ENCODE results near the gene HDGF. TPM values are rescaled to one million over a fixed set of nuclear protein-coding genes. Genes with fewer than 3 reads are reported as not detected.

The HDGF gene
- total RNA-seq, 1 donor, result 177 TPM

DNA sequence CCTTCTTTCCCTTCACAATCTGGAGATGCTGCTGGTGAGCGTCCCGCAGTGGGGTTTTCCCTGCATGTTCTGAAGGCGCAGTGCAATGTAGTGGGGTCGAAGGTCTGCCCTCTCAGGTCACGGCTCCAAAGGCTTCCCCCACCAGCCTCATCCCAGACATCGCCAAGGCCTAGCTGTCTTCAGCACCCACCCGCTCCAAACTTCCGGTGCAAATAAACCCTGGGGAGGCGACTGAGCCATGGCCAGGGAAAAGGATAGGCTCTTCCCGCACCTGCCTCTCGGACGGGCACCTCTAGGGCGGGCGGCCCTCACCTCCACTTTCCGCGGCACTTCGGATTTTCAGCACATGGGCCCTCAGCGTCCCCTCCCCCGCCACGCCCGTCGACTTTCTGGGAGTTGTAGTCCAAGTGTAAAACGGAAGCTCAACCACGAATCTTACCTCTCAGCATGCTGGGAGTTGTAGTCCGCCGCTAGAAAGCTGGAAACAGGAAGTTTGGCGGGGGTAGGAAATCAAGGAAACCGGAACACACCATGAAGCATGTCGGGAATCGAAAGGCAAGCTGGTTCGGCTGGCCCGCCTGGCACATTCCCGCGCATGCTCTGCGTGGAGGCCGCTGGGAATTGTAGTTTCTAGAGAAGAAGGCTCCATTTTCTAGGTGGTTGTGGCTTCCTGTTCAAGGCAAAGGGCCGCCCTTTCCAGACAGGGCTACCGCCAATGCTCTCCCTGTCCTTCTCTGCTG lies 10.6 kb downstream of the HDGF start, which contains the start of gene MRPL24:
Gene MRPL24 (minus strand): TSS at position 348 of the 740 bp plus-strand sequence. CDS start 2,384 bp downstream, outside the sequence.
- no peaks in the 10 kb centered on the region for H4K20me1 ChIP-seq (ENCODE audit: insufficient read depth, low read length)
- peak within 1 kb of the TSS; percentile 83 for H3K4me3 ChIP-seq (ENCODE audit: insufficient read depth, low read length)
- TF ChIP-seq, protein P1, sequence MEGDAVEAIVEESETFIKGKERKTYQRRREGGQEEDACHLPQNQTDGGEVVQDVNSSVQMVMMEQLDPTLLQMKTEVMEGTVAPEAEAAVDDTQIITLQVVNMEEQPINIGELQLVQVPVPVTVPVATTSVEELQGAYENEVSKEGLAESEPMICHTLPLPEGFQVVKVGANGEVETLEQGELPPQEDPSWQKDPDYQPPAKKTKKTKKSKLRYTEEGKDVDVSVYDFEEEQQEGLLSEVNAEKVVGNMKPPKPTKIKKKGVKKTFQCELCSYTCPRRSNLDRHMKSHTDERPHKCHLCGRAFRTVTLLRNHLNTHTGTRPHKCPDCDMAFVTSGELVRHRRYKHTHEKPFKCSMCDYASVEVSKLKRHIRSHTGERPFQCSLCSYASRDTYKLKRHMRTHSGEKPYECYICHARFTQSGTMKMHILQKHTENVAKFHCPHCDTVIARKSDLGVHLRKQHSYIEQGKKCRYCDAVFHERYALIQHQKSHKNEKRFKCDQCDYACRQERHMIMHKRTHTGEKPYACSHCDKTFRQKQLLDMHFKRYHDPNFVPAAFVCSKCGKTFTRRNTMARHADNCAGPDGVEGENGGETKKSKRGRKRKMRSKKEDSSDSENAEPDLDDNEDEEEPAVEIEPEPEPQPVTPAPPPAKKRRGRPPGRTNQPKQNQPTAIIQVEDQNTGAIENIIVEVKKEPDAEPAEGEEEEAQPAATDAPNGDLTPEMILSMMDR (IDR thresholded peaks at IDR 0.05; ENCODE audit: extremely low read depth, low read depth, low read length), result no peak
- H3K79me2 ChIP-seq (ENCODE audit: insufficient read depth, low read length), result peaks cover 49% of the 10 kb centered on the region
- DNase-seq (ENCODE audit: insufficient read length, low spot score, missing footprints), result peak; percentile 99
- H2AFZ ChIP-seq (ENCODE audit: low read length), result peak within 1 kb of the TSS; percentile 85
- peaks cover 62% of the 10 kb centered on the region for H3K36me3 ChIP-seq (ENCODE audit: insufficient read depth, low read length)
- no peaks in the 10 kb centered on the region for H3K27me3 ChIP-seq (ENCODE audit: insufficient read depth, low read length)
- peaks cover 16% of the 10 kb centered on the region for H3K4me1 ChIP-seq (ENCODE audit: insufficient read depth, low read length)
- peak within 1 kb of the TSS; percentile 97 for H3K4me2 ChIP-seq (ENCODE audit: insufficient read depth, low read length)
- H3K27ac ChIP-seq (ENCODE audit: low read depth, low read length), result peak within 1 kb of the TSS; percentile 69
- no peaks in the 10 kb centered on the region for H3K9me3 ChIP-seq (ENCODE audit: low read depth, low read length)

DNA sequence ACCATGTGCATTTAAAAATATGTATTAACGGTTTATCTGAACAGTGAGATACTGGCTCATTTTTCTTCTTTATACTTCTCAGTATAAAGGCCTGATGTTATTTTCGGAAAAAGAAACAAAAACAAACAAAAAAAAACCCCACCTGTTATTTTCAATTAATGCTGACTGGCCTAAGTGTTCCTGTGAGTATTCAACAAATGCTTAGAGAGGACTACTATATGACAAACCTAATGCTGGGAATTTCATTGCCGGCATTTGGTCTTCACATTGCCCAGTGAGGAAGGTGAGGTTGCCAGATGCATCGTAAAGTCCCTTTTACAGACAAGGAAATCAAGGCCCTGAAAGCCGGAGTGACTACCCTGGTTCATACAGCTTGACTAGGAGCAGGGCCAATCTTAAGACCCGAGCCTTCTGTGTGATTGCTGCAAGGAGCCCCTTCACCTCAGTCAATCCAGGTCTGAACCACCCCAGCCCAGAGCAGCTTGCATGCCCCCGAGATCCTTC lies 11.2 kb downstream of the HDGF start:
- Histone ChIP-seq H3K27ac (ENCODE audit: low read depth, low read length) (peak overlapping the region; percentile 44), H3K27me3 (ENCODE audit: insufficient read depth, low read length) (no peaks in the 10 kb centered on the region), H3K79me2 (ENCODE audit: insufficient read depth, low read length) (peaks cover 42% of the 10 kb centered on the region), H3K9me3 (ENCODE audit: low read depth, low read length) (no peaks in the 10 kb centered on the region), H2AFZ (ENCODE audit: low read length) (peak overlapping the region; percentile 85), H4K20me1 (ENCODE audit: insufficient read depth, low read length) (no peaks in the 10 kb centered on the region), H3K4me2 (ENCODE audit: insufficient read depth, low read length) (peak overlapping the region; percentile 97), H3K36me3 (ENCODE audit: insufficient read depth, low read length) (peaks cover 61% of the 10 kb centered on the region), H3K4me1 (ENCODE audit: insufficient read depth, low read length) (peaks cover 12% of the 10 kb centered on the region), H3K4me3 (ENCODE audit: insufficient read depth, low read length) (peak overlapping the region; percentile 83)
- DNase-seq (ENCODE audit: insufficient read length, low spot score, missing footprints), result no peak
- TF ChIP-seq, protein P1 (IDR thresholded peaks at IDR 0.05; ENCODE audit: extremely low read depth, low read depth, low read length), result no peak

- Histone ChIP-seq H4K20me1 (ENCODE audit: insufficient read depth, low read length) (no peaks in the 10 kb centered on the region), H3K79me2 (ENCODE audit: insufficient read depth, low read length) (peaks cover 30% of the 10 kb centered on the region), H2AFZ (ENCODE audit: low read length) (no peak overlapping the region), H3K36me3 (ENCODE audit: insufficient read depth, low read length) (peaks cover 54% of the 10 kb centered on the region), H3K27me3 (ENCODE audit: insufficient read depth, low read length) (no peaks in the 10 kb centered on the region), H3K4me3 (ENCODE audit: insufficient read depth, low read length) (no peak overlapping the region), H3K4me2 (ENCODE audit: insufficient read depth, low read length) (no peak overlapping the region), H3K9me3 (ENCODE audit: low read depth, low read length) (no peaks in the 10 kb centered on the region), H3K27ac (ENCODE audit: low read depth, low read length) (no peak overlapping the region), H3K4me1 (ENCODE audit: insufficient read depth, low read length) (peaks cover 12% of the 10 kb centered on the region)
- TF ChIP-seq, protein P1 (IDR thresholded peaks at IDR 0.05; ENCODE audit: extremely low read depth, low read depth, low read length), result no peak
- no peak for DNase-seq (ENCODE audit: insufficient read length, low spot score, missing footprints)
Measured at GRCh38 chr1:156738916-156739315, 12.6 kb downstream of the HDGF start.

DNA sequence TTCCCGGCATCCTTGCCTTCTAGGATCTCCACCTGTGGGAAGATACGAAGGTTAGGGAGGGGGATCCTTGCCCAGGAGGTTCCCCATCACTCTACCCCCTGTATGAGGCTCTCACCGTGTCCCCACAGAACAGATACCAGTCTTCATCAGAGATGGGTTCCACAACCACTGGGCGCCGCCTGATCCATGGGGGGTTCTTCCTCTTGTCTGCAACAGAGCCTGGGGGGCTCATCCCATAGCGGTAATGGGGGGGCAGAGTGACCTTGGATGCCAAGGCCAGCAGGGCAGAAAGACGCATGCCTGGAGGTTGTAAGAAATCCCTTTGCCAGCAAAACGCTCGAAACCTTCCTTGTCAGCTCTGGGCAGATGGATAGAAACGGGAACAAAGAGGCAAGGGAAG lies 13.1 kb downstream of the HDGF start:
- Histone ChIP-seq H3K9me3 (ENCODE audit: low read depth, low read length) (no peaks in the 10 kb centered on the region), H4K20me1 (ENCODE audit: insufficient read depth, low read length) (no peaks in the 10 kb centered on the region), H3K4me3 (ENCODE audit: insufficient read depth, low read length) (no peak overlapping the region), H3K4me1 (ENCODE audit: insufficient read depth, low read length) (peaks cover 12% of the 10 kb centered on the region), H3K27me3 (ENCODE audit: insufficient read depth, low read length) (no peaks in the 10 kb centered on the region), H3K79me2 (ENCODE audit: insufficient read depth, low read length) (peaks cover 27% of the 10 kb centered on the region), H2AFZ (ENCODE audit: low read length) (no peak overlapping the region), H3K27ac (ENCODE audit: low read depth, low read length) (no peak overlapping the region), H3K4me2 (ENCODE audit: insufficient read depth, low read length) (no peak overlapping the region), H3K36me3 (ENCODE audit: insufficient read depth, low read length) (peaks cover 53% of the 10 kb centered on the region)
- no peak for DNase-seq (ENCODE audit: insufficient read length, low spot score, missing footprints)
- TF ChIP-seq, protein P1 (IDR thresholded peaks at IDR 0.05; ENCODE audit: extremely low read depth, low read depth, low read length), result no peak

All from osteoblast (primary cell).